COR-L47 (cell line): ENCODE data around the gene ENAM.
A peak's percentile ranks its signal among the peaks of the same experiment; 100 is the strongest.

Experiments used
- DNase-seq: peaks from one replicate; lab custom pipeline; 2025; lab: John Stamatoyannopoulos, UW

ENAM gene, protein sequence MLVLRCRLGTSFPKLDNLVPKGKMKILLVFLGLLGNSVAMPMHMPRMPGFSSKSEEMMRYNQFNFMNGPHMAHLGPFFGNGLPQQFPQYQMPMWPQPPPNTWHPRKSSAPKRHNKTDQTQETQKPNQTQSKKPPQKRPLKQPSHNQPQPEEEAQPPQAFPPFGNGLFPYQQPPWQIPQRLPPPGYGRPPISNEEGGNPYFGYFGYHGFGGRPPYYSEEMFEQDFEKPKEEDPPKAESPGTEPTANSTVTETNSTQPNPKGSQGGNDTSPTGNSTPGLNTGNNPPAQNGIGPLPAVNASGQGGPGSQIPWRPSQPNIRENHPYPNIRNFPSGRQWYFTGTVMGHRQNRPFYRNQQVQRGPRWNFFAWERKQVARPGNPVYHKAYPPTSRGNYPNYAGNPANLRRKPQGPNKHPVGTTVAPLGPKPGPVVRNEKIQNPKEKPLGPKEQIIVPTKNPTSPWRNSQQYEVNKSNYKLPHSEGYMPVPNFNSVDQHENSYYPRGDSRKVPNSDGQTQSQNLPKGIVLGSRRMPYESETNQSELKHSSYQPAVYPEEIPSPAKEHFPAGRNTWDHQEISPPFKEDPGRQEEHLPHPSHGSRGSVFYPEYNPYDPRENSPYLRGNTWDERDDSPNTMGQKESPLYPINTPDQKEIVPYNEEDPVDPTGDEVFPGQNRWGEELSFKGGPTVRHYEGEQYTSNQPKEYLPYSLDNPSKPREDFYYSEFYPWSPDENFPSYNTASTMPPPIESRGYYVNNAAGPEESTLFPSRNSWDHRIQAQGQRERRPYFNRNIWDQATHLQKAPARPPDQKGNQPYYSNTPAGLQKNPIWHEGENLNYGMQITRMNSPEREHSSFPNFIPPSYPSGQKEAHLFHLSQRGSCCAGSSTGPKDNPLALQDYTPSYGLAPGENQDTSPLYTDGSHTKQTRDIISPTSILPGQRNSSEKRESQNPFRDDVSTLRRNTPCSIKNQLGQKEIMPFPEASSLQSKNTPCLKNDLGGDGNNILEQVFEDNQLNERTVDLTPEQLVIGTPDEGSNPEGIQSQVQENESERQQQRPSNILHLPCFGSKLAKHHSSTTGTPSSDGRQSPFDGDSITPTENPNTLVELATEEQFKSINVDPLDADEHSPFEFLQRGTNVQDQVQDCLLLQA

DNA sequence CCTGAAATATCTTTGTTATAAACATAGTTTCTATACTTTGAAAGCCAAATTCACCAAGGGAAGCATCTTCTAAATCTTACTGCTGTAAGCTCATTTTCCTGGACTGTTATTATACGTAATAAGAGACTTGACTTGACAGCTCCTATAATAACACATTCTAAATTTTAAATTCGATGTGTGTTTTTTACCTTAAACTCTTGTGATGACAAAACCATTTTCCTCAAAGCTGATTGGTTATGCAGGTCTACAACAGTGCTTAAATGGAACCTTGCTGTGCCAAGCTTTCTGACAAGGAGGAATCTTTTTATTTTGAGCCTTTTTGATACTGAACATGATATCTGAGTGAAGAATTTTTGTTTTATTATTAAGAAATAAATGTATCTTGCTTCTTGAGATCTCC, at the start of gene ENAM:
TSS of gene ENAM (plus strand) at position 301 of the 400 bp plus-strand sequence. CDS start 757 bp downstream, outside the sequence.
- no peak for DNase-seq

DNA sequence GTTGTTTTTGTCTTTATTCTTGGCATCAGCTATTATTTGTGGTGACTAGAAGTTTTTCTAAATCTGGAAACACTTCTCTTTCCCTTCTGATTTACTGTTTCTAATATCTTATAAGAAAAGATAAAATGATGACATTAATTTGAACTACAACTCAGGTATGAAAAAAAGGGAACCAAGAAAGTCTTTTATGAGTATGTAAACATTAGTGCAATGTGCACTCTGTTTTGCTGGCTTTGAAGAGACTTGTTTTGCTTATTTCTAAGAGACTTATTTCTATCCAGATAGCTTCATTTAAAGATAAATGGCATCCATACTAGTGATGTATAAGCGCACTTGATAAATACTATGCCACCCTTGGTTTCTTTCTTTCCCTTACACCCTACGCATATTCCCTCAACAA, 46.6 kb upstream of the ENAM start:
- no peak for DNase-seq

DNA sequence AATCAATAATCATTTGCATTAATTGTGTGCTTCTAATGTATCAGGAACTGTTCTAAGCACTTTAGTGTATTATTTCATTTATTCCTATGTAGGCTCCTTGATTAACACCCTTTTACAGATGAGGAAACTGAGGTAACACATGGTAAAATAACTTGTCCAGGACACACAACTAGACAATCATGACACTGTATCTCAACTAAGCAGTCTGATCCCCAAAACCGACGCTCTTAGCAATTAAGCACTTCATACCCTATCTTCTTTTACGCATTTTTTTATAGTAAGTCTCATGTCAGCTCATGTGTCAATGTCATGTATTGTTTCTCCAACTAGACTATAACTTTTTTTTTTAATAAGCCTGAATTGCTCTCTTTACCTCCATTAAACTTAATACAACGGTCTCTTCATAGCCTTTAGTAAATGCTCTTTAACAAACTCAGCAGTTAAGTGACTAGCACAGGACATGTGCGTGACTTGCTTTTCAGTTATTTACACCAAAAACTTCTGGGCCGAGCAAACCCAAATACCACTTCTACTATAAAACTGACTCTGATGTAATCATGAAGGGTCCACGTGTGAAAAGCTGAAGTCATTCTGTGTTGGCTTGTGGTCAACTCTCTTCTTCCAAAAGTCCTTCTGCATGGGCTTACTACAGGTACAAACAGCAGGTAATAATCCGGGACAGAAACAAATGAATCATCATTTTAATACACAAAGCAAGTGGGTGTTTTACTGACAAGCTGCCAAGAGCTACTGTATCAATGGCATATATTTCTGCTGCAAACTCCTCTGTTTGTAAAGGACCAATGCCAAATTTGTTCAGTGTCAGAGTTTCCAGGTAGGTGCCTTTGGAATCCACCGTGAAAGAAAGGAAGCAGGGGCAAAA, 44.4 kb upstream of the ENAM start:
- DNase-seq: peak; percentile 97

DNA sequence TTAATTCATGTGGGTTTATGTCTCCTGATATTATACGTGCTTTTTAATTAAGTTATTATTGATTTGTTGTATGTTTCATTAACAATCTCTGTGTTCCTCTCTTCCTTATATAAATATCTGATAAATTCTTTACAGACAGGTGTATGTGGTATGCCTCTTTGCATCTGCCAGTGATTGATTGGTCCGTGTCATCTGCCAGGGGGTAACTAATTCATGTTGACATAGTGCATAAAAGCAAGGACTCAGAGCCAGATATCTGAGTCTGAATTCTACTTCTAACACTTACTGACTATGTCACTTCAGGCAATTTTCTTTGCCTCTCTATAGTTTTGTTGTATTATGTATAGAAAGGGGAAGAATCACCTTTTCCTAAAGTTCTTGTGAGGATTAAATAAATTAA, 41.7 kb upstream of the ENAM start:
- peak; percentile 9 for DNase-seq

DNA sequence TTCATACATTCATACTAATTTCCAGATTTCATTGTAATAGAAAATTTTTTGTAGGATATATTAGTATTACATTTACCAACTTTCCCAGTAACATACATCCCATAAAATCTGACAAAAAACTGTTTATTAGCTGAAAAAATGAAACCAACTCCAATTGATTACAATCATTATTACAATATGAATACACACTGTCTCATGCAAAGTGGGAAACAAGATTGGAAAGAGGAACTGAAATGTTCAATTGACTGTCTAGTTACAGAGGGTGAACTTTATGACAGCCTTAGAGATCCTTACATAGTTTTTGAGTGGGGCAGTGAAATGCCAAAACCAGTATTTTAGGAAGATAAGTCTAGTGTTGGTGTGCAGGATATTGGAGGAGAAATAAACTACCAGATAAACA, 38.8 kb upstream of the ENAM start:
- DNase-seq: no peak

DNA sequence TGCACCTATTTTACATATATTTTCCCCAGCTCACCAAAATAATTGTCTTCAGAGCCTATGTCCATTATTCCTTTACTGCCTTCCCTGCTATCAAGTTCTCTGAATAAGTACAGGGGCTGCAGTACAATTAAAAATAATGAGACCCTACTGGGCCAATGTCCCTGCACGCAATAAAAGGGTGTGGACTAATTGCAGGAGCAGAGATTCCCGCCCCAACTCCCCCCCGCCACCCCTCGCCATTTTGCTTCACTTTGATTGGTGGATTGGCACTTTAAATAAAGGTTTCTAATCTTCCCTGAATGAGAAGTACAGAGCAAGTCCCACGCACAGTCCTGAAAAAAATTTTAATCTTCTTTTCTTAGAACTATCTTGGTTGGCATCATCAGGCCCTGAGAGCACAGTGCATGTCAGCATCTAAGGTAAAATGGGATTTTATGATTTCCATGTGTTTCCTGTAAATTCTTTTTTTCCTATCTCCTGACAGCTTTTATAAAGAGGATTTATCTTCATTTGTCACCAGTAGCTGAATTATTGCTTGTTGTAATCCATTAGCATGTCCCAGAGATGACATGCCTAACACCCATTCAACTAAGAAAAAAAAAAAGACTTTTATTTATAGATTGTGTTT, 36.5 kb upstream of the ENAM start, which contains the start of gene AMBN:
TSS of gene AMBN (plus strand) at position 302 of the 628 bp plus-strand sequence. CDS start at position 405, 103 bp downstream.
- DNase-seq: peak; percentile 71

DNA sequence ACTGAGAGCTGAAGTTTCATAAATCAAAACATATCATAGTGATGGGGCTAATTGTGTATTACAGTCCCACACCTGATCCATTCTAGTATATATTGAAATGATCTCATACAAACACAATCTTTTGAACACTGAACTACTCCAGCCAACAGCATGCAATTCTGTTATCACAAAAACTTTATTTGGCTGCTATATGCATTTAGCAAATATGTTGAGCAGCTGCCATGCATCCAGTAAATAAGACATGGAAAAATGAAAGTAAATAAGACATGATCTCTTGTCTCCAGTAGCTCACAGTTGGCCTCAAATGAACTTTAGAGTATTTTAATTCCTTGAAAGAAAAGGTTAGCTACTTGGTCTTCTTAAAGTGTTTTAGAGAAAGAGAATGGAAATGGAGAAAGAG, 34.3 kb upstream of the ENAM start:
- DNase-seq: no peak

DNA sequence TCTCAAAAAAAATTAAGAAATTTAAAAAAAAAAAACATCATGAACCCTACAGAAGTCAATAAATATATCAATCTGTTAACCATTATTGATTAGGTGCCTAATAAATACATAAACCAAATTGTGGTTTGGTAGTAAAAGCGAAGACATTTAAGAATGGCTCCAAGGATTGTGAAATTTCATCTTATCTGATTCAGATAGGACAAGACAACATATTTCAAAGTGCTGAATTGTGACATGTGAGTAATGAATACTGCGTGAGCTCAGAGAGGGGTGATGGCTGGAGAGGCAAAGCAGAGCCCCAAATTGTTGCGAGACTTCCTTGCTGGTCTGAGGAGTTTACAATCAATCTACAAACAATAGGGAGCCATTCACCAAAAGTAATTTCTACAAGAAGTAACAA, 28.2 kb upstream of the ENAM start:
- no peak for DNase-seq

DNA sequence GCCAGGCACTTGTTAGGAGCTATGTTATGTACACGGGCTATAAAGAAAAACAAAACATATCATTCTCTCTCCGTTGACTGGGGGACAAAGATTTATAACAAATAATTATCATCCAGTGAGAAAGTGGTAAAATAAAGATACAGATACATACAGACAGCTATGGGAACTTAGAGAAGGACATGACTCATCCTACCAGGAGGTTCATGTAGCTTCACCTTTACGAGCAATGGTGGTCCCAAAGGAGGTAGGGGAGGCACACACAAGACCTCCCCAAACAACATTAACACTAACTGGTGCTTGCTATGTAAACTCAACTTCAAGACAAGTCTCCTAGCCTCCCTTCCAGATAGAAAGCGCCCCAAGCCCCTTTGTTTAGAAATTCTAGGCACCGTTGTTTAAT, 27.6 kb upstream of the ENAM start:
- no peak for DNase-seq

DNA sequence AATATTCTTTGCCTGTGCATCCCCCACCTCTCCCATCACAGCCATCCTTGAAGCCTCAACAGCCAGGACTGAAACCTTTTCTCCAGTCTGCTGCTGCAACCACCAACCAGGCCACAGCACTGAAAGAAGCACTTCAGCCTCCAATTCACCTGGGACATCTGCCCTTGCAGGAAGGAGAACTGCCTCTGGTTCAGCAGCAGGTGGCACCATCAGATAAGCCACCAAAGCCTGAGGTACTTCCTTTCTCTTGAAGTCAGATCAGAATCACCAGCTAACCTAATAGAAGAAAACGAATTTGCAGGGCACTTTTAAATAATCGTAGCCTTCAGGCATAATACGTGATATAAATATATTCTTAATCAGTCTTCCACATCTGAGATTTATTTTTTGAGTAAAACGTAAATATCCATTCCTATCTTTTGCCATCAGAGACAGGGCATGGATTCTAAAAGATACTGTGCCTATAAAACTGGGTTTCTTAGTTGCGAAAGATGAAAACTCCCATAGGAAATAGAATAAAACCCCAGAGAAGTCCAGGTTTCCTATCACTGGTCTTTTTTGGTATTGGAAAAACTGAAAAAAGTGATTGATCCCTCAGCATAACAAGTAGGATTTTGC, 27.0 kb upstream of the ENAM start:
- peak; percentile 45 for DNase-seq

DNA sequence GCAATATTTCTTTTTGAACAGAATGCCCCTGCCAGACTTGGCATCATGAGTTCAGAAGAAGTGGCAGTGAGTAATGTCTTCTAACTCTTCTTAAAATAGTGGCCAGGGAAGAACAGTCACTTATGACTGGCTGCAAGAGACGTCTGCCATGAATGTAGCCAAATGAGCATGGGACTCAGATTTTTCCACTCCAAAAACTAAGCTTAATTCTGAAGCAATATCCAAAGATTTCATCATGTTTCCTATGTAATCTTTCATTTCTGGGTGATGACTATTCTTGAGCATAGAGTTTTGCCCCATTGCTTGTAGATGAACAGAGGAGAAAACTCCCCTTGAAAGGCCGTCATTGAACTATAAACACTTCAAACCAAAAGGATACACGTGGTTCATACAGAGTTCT, 24.7 kb upstream of the ENAM start:
- DNase-seq: no peak

DNA sequence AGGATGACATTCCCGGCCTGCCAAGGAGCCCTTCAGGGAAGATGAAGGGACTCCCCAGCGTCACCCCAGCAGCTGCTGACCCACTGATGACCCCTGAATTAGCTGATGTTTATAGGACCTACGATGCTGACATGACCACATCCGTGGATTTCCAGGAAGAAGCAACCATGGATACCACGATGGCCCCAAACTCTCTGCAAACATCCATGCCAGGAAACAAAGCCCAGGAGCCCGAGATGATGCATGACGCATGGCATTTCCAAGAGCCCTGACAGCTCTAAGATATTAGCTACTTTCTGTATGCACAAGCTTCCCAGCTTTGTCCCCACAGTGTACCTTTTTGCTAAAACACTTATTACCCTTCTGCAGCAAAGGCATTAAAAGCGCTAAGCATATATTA, 22.1 kb upstream of the ENAM start:
- no peak for DNase-seq

DNA sequence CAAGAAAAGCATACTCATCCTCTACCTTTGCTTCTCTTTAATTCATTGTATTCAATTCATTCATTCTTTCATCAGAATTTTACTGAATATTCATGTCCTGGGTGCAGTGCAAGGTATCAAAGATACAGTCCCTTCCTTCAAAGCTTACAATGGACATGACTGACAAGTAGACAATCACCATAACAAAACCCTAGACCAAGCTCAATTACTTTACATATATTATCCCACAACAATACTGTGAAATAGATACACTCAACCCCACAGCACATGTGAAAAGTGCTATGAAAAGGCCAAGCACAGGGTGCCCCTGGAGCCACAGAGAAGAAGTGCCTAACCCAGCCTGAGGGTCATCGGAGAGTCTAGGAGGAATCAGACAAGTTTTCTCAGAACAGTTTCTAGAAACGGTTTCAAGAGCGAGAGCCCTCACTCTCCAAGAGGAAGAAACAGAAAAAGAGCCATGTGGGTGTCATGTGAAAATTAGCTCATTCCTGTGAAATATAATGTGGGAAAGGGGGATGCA, 21.1 kb upstream of the ENAM start:
- DNase-seq: no peak

DNA sequence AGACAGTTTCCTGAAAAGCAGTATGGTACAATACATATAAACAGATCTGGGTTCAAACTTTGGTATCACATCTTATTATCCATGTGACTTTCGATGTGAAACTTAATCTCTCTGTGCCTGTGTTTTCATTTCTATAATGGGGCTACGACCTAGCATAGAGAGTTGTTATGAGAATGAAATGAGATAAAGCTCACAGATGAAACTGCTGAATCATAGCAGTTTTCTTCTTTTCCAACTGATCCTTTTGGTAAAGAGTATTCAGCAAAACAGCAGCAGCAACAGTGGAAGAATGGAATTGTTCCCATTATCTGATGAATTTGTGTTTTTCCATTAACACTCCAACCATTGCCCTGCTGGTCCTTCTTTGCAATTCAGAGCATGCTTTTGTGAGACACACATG, 20.2 kb upstream of the ENAM start:
- DNase-seq: no peak

DNA sequence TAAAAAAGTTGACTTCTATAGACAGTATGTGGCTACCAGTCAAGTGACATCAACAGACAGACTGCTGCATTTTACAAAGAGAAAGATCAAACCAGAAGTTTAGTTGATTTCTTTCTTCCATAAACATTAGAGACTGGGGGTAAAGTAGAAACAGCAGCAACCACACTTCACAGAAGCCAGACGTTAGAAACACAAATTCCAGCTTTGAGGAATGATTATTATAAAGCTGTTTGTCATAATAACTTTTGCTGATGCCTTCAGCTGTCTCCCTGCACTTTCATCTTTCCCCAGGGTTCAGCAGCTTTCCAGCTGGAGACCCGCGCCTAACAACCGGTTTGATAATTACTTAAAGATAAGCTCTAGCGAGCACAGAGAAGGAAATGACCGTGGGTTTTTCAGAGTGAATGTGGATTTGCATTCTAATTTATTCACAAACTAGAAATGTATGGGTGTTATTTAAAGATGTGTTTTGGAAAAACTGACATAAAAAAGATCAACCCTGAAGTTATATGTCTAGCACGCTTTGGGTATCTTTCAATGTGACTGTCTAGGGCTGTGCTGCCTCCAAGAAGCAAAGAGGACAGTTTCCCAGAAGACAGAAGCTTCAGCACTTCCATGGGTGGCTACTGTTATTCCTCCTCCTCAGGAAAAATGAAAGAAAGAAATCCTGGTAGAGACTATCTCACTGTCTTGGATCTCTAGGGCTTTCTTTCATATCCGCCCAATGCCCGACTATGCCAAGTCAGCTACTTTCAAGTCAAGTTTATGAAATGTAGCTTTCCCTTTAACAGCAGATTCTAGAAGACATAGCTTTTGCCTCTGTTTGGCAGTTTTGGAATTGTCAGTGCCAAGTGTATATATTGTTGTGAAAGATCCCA, 15.0 kb upstream of the ENAM start:
- no peak for DNase-seq

DNA sequence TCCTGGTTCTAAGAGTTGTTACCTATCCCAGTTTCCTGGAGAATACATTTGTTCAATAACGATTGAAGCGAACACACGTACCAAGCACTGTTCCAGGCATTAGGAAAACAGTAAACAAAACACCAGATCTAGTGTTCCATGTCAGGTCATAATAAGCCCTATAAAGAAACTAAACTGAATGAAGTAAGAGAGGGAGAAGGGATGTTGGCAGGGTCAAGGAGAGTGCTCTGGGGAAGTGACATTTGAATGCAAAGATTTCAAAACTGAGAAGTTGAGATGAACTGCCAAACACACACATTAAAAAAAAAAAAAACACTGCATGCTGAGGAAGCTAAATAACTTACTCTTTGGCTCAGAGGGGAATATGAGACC, 14.4 kb upstream of the ENAM start:
- DNase-seq: no peak

DNA sequence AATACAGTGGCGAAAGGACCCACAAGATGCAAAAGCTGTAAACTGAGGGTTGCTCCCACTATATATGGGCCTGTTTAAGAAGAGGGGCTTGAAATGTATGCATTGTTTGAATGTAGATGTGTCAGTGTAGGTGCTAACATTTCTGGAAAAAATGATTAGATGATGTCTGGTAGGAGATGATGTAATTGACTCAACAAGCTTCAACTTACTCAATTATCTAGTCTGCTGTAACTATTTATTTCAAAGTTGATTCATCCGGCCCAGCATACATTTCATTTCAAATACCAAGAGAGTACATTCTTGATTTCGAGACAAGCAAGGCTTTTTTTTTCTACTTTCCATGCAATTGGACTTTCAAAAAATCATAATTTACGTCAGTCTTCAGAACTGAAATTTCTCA, 9.3 kb upstream of the ENAM start:
- DNase-seq: no peak

DNA sequence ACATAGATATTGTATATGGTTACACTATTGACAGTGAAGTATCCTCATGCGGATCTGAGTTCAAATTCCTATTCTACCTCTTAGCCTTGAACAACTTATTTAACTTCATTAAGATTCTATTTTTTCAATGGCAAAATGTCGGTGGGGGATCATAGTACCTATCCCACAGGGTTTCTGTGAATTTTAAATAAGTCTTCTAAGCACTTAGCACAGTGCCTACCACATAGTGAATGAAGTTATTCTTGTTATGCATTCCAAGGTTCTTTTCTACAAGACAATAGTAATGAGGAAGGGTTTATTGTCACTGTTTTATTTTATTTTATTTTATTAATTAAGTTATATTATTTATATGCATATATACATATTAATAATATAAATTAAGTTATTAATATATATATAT, 8.8 kb upstream of the ENAM start:
- DNase-seq: no peak

DNA sequence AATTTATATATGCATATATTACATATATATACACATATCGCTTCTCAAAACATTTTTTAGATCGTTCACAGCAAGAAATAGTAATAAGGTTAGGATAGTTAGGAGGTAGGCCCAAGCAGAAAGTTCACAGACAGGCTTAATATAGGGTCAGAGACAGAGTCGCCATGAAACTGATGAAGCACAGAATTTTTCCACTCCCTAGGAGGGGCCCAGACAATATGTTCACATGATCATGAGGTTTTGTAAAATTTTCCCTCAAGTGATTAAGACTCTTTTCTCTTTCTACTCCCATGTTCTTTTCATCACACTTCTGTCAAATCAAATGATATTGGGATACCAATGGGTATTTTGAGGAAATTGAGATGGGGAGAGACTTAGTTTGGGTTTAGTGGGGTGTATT, 5.2 kb upstream of the ENAM start:
- no peak for DNase-seq
